Gastrocnemius medialis (tissue), 4 donors: ENCODE results near the gene DAD1.

Experiments used
- CTCF ChIP-seq, 5 experiments: fragments of 450-650 bp in 3 of 5; fragments of 200-600 bp in 2 of 5; sonication (generic) in 2 of 5; IDR thresholded peaks in 4 of 5; conservative IDR thresholded peaks in 1 of 5; 1 replicate in 4 of 5; 2 replicates in 1 of 5; pipeline ENCODE4 v1.5.1; 2016 to 2019; ENCODE audit warnings: antibody characterized with exemption in 5 of 5, mild to moderate bottlenecking in 3 of 5, moderate library complexity in 3 of 5
- POLR2A ChIP-seq, 2 donors: fragments of 450-650 bp; IDR thresholded peaks; one replicate each; pipeline ENCODE4 v1.6.1; 2017; ENCODE audit warnings: antibody characterized with exemption in 2 of 2, mild to moderate bottlenecking in 2 of 2, moderate library complexity in 2 of 2

- TF ChIP-seq CTCF (IDR thresholded peaks at IDR 0.05 in 4 of 5, conservative IDR thresholded peaks at IDR 0.05 in 1 of 5) (no peak), POLR2A (IDR thresholded peaks at IDR 0.05) (no peak)
Observed at GRCh38 chr14:22541721-22542120, 47.3 kb downstream of the DAD1 start.
